MM.1S (cell line): ENCODE measurements around the gene RITA1.

Source experiments
- CTCF ChIP-seq: fragments of 300-600 bp; sonication (generic); IDR thresholded peaks from 2 replicates; pipeline ENCODE4 v1.5.1; 2016; ENCODE audit warnings: antibody characterized with exemption, low read length, mixed read lengths
- EZH2 ChIP-seq: fragments of 300-600 bp; sonication (generic); optimal IDR thresholded peaks from 2 replicates; pipeline ENCODE3; 2017; ENCODE audit warnings: low read depth, mild to moderate bottlenecking, antibody characterized with exemption, low read length, mixed read lengths

GRCh38 chr12:113232089-113232839, 46.7 kb downstream of the RITA1 start:
- TF ChIP-seq EZH2, result no peak
- TF ChIP-seq CTCF, result no peak
